HepG2 (cell line): ENCODE measurements around the gene CD7. TPM values are rescaled to one million over a fixed set of nuclear protein-coding genes. Genes with fewer than 3 reads are reported as not detected.

Experiments
- ATRX ChIP-seq: sonication (generic); formaldehyde crosslinking; IDR thresholded peaks from 2 replicates; pipeline ENCODE4 v1.4.0; 2020; ENCODE audit warnings: missing genetic modification reagents, borderline replicate concordance
- CHCHD3 ChIP-seq: sonication (generic); formaldehyde crosslinking; IDR thresholded peaks from 2 replicates; pipeline ENCODE4 v1.8.0; 2022; ENCODE audit warnings: mild to moderate bottlenecking, missing genetic modification reagents, moderate library complexity
- CREM ChIP-seq, 2 experiments: sonication (generic) in 1 of 2; formaldehyde crosslinking in 1 of 2; IDR thresholded peaks; 2 replicates each; pipeline versions ENCODE4 v1.4.0 to v1.6.1; 2016 to 2020; ENCODE audit warnings: antibody characterized with exemption in 1 of 2, mild to moderate bottlenecking in 1 of 2, missing genetic modification reagents in 1 of 2
- ELF3 ChIP-seq: IDR thresholded peaks from 2 replicates; pipeline ENCODE4 v1.6.1; 2016; ENCODE audit warnings: missing genetic modification reagents, missing compliant biosample characterization
- EP300 ChIP-seq, 3 experiments: sonication (generic) in 1 of 3; formaldehyde crosslinking in 1 of 3; IDR thresholded peaks; 2 replicates each; pipeline versions ENCODE4 v1.5.1 to v1.6.1; 2011 to 2020; ENCODE audit warnings: low read depth in 2 of 3, low read length in 2 of 3, borderline replicate concordance in 1 of 3, improper control_type of control experiment in 1 of 3, mild to moderate bottlenecking in 1 of 3, missing genetic modification reagents in 1 of 3, moderate library complexity in 1 of 3
- HNF1B ChIP-seq: sonication (generic); formaldehyde crosslinking; IDR thresholded peaks from 2 replicates; pipeline ENCODE4 v1.5.1; 2020; ENCODE audit warnings: mild to moderate bottlenecking, moderate library complexity, missing genetic modification reagents
- ZBTB7B ChIP-seq: sonication (generic); formaldehyde crosslinking; IDR thresholded peaks from 2 replicates; pipeline ENCODE4 v1.4.0; 2020; ENCODE audit warnings: missing genetic modification reagents
- ZNF101 ChIP-seq: sonication (generic); formaldehyde crosslinking; IDR thresholded peaks from 2 replicates; pipeline ENCODE4 v1.4.0; 2020; ENCODE audit warnings: mild to moderate bottlenecking, low read depth, missing genetic modification reagents, borderline replicate concordance
- ZNF512B ChIP-seq: sonication (generic); formaldehyde crosslinking; IDR thresholded peaks from 2 replicates; pipeline ENCODE4 v1.5.1; 2020; ENCODE audit warnings: missing genetic modification reagents, mild to moderate bottlenecking, borderline replicate concordance
- ZNF609 ChIP-seq: sonication (generic); formaldehyde crosslinking; IDR thresholded peaks from 2 replicates; pipeline ENCODE4 v1.4.0; 2020; ENCODE audit warnings: mild to moderate bottlenecking, missing genetic modification reagents, borderline replicate concordance
- polyA plus RNA-seq, 8 experiments: library from polyadenylated mRNA; depleted of rRNA in 3 of 8; stranded (reverse) in 7 of 8; unstranded in 1 of 8; fragments of >200 nt; fragmentation: Illumina TruSeq in 4 of 8; extraction: Trizol in 4 of 8; gene quantifications; 2 replicates each; pipeline versions ENCODE4 v1.2.1 to v1.2.3, GENCODE V29; 2011 to 2016; ENCODE audit warnings: low read depth in 4 of 8, missing spikeins in 1 of 8, mixed read lengths in 1 of 8; ENCODE audit not compliant: insufficient read depth in 1 of 8
- total RNA-seq, 5 experiments: library from RNA; depleted of rRNA; stranded (reverse); fragments of >200 nt; fragmentation: Illumina TruSeq; extraction: Trizol; gene quantifications; 2 replicates each; pipeline ENCODE4 v1.2.3, GENCODE V29; 2016; ENCODE audit warnings: low read depth in 1 of 5
- TF ChIP-seq, protein P1 (sequence below): sonication (generic); formaldehyde crosslinking; IDR thresholded peaks from 2 replicates; pipeline ENCODE4 v1.4.0; 2020; ENCODE audit warnings: missing genetic modification reagents
- TF ChIP-seq, protein P2 (sequence below): IDR thresholded peaks from 2 replicates; pipeline ENCODE4 v1.6.1; 2016; ENCODE audit warnings: mild to moderate bottlenecking
- TF ChIP-seq, protein P3 (sequence below): IDR thresholded peaks from 2 replicates; pipeline ENCODE4 v1.6.1; 2018; ENCODE audit warnings: missing genetic modification reagents, mild to moderate bottlenecking, missing compliant biosample characterization

The CD7 gene
- total and polyA plus RNA-seq, 2 of the 13 experiments (the other 11 are each of a cell fraction or from before 2014, with no cell fraction given), result 67.6 to 76.4 TPM

DNA sequence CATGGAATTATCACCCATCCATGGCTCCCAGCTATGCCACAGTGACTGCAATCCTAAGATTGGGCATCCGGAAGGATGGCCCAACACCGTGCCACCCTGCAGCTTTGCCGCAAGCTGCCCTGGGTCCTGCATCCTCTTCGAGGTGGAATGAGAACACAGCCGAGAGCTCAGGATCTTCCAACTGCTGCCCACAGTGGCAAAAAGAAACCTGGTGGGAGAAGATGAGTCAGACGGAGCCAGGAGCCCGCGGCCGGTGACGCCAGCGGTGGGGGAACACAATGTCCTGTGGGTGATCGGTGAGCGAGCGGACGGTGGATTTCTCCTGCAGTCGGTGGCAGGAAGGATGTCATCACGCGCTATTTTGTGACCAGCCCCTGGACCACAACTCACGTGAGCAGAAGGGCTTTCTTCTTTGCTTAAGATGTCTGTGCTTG, 20.1 kb downstream of the CD7 start (continued):
- TF ChIP-seq CREM (IDR thresholded peaks at IDR 0.05) (no peak), CREM (CRISPR knock-in tag; IDR thresholded peaks at IDR 0.05) (no peak), ATRX (CRISPR knock-in tag) (no peak), ZBTB7B (0 out of 2 replicates have a peak, but pooled peaks have one; percentile 10), ZNF512B (CRISPR knock-in tag) (no peak), CHCHD3 (CRISPR knock-in tag) (0 out of 2 replicates have a peak, but pooled peaks have one; percentile 2), HNF1B (CRISPR knock-in tag) (no peak), EP300 (IDR thresholded peaks at IDR 0.05; ENCODE audit: low read depth in 2 of 2, low read length in 2 of 2) (no peak), EP300 (CRISPR knock-in tag; IDR thresholded peaks at IDR 0.05; ENCODE audit: borderline replicate concordance) (0 out of 2 replicates have a peak, but pooled peaks have one; percentile 45), ZNF609 (CRISPR knock-in tag) (no peak), ELF3 (CRISPR knock-in tag) (peak; percentile 7; the same call in 1 of the 2 replicates), ZNF101 (CRISPR knock-in tag) (no peak)
- TF ChIP-seq, protein P1, sequence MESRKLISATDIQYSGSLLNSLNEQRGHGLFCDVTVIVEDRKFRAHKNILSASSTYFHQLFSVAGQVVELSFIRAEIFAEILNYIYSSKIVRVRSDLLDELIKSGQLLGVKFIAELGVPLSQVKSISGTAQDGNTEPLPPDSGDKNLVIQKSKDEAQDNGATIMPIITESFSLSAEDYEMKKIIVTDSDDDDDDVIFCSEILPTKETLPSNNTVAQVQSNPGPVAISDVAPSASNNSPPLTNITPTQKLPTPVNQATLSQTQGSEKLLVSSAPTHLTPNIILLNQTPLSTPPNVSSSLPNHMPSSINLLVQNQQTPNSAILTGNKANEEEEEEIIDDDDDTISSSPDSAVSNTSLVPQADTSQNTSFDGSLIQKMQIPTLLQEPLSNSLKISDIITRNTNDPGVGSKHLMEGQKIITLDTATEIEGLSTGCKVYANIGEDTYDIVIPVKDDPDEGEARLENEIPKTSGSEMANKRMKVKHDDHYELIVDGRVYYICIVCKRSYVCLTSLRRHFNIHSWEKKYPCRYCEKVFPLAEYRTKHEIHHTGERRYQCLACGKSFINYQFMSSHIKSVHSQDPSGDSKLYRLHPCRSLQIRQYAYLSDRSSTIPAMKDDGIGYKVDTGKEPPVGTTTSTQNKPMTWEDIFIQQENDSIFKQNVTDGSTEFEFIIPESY (CRISPR knock-in tag), result peak; percentile 88; the same call in 1 of the 2 replicates
- TF ChIP-seq, protein P2, sequence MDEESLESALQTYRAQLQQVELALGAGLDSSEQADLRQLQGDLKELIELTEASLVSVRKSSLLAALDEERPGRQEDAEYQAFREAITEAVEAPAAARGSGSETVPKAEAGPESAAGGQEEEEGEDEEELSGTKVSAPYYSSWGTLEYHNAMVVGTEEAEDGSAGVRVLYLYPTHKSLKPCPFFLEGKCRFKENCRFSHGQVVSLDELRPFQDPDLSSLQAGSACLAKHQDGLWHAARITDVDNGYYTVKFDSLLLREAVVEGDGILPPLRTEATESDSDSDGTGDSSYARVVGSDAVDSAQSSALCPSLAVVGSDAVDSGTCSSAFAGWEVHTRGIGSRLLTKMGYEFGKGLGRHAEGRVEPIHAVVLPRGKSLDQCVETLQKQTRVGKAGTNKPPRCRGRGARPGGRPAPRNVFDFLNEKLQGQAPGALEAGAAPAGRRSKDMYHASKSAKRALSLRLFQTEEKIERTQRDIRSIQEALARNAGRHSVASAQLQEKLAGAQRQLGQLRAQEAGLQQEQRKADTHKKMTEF, result no peak
- TF ChIP-seq, protein P3, sequence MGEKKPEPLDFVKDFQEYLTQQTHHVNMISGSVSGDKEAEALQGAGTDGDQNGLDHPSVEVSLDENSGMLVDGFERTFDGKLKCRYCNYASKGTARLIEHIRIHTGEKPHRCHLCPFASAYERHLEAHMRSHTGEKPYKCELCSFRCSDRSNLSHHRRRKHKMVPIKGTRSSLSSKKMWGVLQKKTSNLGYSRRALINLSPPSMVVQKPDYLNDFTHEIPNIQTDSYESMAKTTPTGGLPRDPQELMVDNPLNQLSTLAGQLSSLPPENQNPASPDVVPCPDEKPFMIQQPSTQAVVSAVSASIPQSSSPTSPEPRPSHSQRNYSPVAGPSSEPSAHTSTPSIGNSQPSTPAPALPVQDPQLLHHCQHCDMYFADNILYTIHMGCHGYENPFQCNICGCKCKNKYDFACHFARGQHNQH, result 0 out of 2 replicates have a peak, but pooled peaks have one; percentile 0
